GM18867 (cell line): ENCODE data around the gene NCAPG.
A peak's percentile ranks its signal among the peaks of the same experiment; 100 is the strongest.

Source experiments
- ATAC-seq: cut with Tn5 transposase; IDR thresholded peaks from one replicate; pipeline ENCODE4 v1.9.1; 2021; ENCODE audit warnings: mild to moderate bottlenecking, moderate library complexity; ENCODE audit not compliant: unreplicated experiment

Gene NCAPG

DNA sequence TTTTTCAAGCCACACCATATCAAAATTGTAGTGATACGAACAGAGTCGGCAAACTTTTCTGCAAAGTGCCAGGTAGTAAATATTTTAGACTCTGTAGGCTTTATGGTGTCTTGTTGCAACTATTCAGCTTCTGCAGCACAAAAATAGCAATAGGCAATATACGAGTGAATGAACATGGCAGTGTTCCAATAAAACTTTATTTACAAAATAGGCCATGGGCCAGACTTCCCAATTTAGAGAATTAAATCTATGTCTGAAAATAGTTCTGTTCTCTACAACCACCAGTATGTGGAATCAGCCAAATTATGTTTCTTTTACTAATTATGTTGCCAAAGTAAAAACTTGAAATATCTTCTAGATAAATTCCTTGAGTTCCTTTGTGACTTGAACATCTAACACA is 56.5 kb downstream of the NCAPG start:
- no peak for ATAC-seq

DNA sequence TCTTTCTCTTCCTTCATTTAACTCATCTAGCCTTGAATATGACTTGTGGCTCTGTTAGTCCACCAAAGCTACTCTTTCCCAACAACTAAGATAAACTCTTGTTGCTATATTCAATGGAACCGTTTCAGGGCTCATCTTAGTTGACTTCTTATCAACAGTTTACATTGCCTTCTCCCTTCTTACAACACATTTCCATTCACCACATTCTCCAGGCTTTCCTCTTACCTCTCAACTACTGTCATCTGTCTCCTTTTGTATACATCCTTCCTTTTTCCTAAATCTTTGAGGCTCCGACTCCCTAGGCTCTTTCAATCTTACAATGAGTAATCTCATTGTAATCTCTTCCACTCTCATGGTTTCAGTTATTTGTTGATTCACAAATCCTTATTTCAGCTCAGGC is 58.5 kb downstream of the NCAPG start:
- ATAC-seq, result no peak

DNA sequence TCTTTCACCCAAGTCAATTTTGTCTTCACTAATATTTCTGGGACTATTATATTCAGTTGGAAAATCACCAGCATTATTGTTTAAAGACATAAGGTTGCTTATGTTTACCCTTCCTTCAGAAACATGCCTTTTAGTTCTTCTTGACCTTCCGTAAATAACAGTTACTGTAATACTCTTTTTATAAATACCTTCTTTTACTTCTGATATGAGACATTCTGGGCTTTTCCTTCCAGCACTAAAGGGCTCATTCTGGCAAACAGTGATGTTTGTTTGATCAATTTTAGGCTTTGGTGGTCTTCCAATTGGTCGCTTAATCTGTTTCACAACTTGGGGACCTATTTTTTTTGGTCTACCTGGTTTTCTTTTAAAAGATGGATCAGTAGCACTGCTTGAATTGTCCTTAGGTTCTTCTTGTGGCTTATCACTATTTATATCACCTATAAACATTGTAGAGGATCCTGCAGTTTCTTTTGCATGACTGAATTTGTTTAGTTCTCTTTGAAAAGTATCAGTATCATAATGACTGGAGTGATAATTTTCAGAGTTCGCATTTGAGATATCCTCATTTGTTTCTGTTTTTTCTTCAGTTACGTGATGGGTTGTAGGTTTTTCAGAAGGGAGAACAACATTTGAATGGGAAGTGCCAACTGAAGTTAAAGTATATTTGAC is 64.8 kb downstream of the NCAPG start:
- ATAC-seq, result peak; percentile 97

- no peak for ATAC-seq
Measured at GRCh38 chr4:17876943-17877342, 66.2 kb downstream of the NCAPG start.

DNA sequence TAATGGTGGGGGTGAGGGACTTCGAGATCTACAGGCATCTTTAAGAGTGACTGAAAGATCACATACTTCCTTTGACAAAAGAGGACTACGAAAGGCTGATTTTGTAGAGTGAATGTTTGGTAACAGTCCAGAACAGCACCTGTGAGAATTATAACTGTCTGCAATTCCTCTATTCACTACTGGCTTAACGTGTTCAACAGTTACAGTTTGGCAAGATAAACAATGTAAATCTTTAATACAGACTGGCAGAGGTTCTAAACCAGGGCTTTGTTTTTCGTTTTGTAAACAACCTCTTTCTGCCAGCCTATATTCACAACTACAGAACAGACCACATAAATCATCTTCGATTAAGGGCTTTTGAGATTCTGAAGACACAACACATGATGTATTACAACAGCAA is 66.9 kb downstream of the NCAPG start:
- no peak for ATAC-seq

- ATAC-seq, result no peak
Measured at GRCh38 chr4:17884063-17884462, 73.3 kb downstream of the NCAPG start.

DNA sequence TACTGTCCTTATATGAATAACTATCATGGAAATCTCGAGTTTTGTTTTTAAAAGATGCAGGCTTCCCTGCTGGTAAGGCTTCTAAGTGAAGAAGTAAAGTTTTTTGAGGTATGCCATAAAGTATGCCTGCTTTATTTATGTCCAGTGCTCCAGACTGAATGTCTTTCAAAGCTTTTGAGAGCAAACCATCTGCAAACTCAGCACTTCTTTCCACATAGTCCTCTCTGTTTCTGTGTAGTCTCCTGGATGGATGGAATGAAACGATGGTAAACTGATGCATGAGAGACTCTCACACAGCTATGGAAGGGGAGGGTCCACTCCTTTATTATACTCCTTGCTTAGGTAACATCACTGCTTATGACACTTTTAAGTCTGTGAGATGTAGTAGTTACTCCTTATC is 73.7 kb downstream of the NCAPG start:
- no peak for ATAC-seq

DNA sequence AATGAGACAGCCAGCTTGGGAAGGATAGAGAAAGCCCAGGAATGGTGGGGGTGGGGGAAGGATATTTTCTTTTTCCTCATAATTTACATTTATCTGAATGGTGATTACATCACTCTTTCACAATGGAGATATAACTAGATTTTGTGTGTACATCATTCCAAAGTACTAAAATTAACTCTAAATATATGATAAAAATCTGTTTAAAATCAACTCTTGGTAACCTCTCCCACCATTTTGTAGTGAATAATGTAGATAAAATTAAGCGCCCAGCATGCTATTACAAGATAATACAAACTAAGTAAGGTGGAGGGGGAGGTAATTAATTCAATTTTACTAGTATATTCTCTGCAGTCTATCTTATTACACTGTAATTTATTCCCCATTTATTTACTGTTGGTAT is 78.9 kb downstream of the NCAPG start:
- ATAC-seq, result no peak

DNA sequence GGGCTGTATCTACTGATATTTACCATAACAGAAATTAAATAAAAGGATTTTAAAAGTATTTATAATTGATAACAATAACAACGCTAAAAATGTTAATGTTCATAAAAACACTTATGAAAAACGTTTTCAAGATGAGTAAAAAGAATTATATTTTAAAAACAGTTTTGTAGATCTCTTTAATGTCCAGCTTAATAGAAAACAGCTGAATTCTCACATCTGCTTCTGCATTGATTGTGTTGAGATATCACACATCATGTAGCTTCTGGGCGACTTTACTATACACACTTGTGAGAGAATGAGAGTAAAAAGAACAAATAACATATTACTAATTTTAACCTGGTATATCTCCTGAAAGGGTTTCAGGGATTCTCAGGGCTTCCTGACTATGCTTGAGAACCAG is 83.6 kb downstream of the NCAPG start:
- no peak for ATAC-seq
